A172 (cell line): ENCODE results near the gene COL25A1. TPM values are rescaled to one million over a fixed set of nuclear protein-coding genes. Genes with fewer than 3 reads are reported as not detected.
"Not testable (repeated sequence)": the region's sequence is repeated elsewhere in the genome, so short reads cannot be mapped to it uniquely, and the experiment has no call there.

Experiments used
- DNase-seq: peaks from one replicate; pipeline ENCODE4 v3.0.0-alpha.2; 2015; ENCODE audit warnings: low spot score
- total RNA-seq: library from RNA; depleted of rRNA; stranded (reverse); fragments of >200 nt; shearing (Covaris generic); gene quantifications from 2 replicates; pipeline ENCODE4 v1.2.3, GENCODE V29; 2014

COL25A1 gene
- total RNA-seq, 1 experiment from 2014 or later, result not detected

DNA sequence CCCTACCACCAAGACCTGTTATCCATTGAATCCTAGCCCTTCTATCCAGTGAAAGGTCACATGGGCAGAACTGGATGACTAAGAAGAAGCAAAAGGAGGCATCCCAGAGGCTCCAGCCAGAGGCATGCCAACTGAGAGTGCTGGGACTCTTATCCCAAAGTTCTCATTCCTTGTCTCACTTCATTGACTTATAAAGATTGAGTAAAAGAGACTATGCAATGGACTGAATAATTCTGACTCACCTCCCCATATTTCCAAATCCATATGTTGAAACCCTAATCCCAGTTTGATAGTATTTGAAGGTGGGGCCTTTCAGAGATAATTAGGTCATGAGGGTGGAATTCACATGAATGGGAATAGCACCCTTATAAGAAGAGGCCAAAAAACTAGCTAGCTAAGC is 131.4 kb downstream of the COL25A1 start:
- no peak for DNase-seq

DNA sequence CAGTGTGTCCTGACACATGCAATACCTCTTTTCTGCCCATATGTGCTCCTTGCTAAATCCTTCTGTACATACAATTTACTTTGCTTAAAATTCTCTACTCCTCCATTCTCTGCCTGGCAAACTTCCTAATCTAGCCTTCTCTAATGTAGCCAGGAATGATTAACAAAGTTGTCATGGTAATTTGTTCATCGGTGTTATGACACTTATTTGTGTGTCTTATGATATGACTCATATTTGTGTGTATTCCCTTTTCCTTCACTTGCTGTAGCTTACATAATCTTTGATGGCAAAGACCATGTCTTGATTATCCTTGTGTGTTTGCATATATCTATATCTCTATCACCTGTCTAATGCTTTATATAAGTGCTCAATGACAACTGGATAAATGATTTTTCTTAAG is 133.3 kb downstream of the COL25A1 start:
- DNase-seq, result no peak

DNA sequence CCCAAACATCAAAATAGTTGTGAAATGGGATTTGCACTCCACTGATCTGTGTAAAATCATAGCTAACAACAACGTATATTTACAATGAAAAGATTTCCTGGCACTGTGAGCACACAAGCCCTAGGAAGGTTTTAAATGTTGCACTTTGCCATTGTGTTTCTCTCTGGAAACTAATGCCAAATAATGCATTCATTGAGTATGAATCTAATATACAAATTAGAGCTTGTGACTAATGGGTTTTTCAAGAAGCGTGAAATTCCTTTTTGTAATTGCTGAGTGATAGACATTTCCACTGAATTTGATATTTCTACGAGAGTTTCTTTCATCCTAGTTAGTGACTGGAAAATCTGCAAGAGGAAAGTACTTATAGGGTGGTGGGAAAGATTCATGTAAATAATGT is 135.9 kb downstream of the COL25A1 start:
- DNase-seq, result no peak

DNA sequence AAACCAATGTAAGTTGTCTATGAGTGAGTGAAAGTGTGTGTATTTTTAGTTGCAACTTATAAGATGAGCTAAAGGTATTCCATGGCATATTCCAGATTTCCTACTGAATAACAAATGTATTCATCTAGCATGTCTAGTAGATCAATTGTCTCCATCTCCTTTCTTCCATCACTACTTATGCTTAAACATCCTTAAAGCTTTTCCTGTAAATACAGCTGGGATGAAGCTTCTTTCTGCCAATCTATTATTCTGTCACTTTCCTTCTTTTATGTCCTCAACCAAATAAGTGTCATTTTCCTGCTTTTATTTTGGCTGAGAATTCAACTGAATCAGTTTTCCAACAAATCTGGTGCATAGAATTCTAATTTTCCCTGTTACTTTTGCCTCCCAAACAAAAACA is 136.3 kb downstream of the COL25A1 start:
- no peak for DNase-seq

DNA sequence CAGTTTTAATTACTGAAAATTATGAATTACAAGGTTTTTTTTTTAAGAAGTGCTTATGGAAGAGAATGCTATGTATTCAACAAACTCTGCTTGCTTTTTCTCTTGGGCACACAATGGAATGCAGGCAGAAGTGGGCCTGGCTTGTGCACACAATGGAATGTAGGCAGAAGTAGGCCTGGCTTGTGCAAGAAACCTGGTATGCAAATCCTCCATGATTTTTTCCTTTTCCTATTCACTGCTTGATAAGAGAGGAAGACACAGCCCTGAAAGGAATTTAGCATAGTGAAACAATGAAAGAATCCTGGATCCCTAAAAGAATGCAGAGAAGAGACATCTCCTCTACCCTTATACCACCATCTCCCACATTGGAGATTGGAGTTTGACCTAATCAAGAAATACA is 138.4 kb downstream of the COL25A1 start:
- DNase-seq, result no peak

DNA sequence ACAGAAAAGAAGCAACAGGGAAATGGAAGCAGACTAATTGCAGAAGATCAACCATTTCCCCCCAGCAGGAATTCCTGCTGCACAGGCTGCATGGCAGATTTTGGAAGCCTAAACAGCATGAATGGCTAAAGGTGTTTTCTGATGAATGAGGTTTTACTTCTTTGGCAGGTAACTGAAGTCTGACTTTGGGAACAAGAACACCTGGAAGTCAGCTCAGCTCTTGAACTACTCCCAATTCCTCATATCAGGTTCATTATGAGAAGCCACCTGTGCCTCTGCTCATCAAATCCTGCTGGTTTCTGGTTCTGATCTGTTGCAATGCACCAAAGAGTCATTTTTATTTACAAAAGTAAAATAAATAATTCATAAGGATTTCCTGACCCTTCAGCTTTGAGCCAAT is 139.0 kb downstream of the COL25A1 start:
- DNase-seq, result no peak

DNA sequence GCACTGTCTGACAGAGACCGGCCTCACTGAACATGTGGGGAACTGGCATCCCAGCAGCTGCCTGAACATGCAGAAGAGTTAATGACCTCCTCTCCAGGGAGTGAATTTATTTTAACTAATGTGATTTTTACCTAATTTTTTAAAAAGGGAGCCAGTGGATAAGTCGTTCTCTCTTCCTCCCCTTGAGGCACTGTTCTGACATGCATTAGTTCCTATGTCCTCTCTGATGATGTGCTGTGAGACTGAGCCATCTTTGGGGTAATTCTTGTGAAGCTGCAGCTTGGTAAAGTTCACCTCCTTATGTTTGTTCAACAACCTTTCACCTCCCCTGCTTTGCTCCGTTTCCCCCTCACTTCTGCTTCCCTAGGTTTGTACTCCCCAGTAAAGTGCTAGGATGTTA is 139.7 kb downstream of the COL25A1 start:
- no peak for DNase-seq

DNA sequence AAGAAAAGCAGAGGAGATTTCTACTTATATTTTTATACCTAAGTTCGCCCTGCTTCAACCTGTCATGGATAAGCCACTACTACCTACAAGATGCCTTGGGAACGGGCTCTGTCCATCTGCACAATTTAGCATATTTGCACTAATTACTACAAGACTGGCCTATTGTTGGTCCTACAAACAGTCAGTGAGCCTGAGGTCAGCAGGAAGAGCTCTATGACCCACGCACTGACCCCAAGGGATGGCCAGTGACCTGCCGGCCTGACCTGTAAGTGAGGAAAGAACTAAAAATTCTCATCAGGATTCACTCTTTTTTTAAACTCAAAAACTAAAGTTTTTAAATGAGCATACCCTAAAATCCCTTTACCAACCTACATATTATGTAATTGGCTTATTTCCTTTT is 142.0 kb downstream of the COL25A1 start:
- no peak for DNase-seq

DNA sequence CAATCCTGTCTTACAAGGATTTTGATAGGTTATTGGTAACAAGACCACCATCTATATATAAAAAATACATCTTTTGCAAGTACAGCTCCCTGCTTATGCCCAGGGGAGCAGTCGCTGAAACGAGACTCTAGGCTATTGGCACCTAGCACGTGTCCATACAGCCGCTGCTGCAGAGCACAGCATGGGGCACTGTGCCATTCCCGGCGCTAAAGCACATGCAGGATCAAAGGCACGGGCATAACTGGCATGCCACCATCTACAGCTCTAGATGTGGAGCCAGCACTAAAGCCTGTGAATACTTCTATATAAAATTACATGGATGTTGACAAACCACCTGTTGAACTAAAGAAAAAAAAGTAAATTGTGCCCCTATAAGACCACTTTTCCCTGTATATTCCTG is 144.8 kb downstream of the COL25A1 start:
- no peak for DNase-seq

DNA sequence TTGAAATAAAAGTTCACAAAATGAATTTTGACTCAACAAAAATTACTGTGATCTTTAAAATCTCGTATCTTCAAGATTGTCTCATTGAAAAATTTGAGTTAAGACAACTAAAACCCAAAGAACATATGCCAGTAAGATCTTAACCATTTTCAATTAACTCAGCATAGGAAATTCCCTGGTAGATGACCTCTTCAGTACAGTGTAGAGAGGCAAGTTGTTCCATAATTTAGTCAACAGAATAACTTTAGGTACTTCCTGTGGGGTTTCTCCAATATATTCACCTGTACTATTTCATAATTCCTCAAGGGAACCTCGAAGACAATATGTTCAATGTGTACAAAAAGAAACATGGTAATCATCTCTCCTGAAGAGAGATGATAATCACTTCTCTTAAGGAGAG is 145.3 kb downstream of the COL25A1 start:
- no peak for DNase-seq

DNA sequence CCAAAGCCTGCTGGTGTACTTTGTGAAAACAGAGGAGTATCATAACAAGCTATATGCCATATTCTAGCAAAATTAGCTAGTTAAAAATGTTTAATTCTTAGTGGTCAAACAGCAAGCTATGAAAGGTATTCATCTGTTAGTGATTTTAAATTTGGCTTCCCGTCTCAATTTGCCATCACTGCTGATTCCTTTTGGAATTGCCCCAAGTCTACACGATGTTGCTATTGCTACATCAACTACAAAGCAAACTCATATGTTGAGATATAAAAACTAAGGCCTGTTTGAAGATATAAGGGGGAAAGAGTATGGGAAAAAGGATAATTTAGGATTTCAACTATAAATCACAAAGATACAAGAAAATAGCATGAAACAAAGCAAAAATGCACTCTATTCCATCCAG is 146.1 kb downstream of the COL25A1 start:
- DNase-seq, result no peak

DNA sequence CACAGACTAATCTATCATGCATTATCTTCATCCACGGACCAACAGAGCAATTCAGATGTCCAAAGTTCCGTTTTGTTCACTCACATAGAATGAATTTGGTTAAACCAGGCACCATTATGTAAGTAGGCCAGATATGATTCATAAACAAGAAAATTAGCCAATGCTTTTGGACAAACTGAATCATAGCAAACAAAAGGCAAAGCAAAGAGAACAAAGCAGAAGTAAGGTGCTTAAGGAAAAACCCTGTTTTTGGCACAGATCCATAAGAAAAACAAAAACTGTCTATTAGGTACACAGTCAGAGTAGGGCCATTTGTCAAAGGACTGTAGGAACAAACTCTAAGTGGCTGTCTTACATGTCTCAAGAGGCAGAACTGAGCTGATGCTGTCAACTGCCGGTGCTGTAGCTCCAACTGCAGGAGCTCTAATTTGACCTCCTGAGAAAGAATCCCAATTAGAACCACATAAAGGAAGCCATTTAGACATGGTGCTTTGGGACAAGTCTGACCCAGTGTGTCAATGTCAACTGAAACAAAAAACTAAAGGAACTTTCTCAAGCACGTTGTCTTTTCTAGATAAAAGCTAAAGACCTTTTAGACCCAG is 146.7 kb downstream of the COL25A1 start:
- DNase-seq, result no peak

DNA sequence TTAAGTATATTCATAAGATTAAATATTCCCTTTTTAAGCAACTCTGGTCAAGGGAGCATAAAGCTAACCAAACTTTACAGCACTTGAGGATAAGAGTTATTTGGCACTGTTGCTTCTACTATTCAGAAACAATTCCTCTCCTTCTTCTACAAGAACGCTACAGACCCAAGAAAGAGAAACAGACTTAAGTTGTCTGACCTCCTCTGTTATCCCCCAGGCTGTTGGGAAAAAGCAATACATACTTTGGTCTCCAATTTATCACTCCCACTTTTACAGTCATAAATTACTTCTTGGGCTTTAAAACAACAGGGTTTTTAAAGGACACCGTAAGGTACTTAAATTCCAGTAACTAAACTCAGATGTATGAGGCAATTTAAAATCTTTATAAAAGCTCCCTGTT is 147.4 kb downstream of the COL25A1 start:
- DNase-seq, result no peak

DNA sequence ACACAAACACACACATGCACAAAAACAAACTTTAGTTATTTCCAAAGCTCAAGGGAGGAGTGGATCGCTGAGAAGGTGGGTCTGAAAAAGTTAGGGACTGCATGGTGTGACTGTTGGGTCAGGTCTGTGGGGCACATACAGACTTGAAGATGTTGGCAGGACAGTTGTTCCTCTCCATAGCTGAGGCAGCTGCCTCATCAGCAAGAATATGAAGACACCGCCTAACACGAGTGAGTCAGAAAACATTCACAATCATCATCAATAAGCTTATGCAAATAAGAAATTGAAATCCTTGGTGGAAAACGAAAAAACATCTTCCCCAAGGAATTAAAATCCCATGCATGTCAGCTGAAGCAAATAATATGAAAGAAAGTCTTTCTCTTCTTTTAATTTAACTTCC is 148.0 kb downstream of the COL25A1 start:
- DNase-seq, result no peak

DNA sequence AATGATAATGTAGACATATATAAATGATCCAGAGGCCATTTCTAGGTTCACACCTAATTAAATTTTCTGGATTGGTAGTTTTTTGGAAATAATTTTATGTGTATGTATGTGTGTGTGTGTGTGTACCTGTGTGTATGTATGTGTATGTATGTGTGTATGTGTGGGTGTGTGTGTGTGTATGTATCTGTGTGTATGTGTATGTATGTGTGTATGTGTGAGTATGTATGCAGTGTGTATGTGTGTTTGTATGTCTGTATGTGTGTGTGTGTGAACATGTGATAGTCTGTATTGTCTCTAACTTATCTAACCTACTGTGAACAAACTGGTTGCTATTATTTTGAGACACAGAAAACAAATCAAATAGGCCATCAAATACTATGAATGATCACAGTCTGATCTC is 152.6 kb downstream of the COL25A1 start:
- no peak for DNase-seq

DNA sequence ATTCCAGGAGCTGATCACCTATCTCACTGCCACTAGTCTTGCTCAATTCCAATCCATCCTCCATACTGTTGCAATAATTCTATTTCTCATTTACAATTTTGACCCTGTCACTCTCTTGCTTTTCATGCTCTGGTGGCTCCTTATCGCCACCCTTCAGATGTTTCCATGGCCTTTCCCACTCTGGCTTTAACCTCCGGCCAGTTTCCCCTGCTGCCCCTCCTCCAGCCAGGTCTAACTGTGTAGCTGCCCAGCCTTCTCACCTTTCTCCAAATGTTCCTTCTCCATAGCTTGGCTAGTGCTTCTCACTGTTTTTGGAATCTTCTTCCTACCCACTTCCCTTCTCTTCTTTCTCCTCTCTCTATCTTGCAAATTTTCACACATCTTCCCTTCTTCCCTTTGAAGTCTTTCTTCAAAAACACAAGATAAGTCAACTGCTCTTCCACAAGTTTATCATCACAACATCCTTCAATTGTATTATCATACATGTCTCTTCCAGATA is 153.8 kb downstream of the COL25A1 start:
- DNase-seq, result no peak

DNA sequence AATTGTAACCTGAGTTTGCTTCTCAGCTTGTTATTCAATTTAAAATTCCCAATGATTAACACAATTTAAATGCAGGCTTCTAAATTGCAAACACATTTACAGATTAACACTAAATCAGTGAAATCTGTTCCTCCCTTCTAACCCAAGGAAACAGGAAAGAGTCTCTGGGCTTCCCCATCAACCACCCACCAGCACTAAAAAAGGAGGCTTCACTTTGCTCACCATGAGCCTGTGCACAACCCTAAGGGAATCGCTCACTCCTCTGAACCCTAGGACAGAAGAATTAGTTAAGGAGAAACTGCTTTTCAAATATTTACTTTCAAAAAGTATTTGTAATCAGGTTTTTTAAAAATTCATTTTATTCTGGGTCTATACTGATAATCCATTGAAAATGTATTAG is 155.3 kb downstream of the COL25A1 start:
- no peak for DNase-seq

DNA sequence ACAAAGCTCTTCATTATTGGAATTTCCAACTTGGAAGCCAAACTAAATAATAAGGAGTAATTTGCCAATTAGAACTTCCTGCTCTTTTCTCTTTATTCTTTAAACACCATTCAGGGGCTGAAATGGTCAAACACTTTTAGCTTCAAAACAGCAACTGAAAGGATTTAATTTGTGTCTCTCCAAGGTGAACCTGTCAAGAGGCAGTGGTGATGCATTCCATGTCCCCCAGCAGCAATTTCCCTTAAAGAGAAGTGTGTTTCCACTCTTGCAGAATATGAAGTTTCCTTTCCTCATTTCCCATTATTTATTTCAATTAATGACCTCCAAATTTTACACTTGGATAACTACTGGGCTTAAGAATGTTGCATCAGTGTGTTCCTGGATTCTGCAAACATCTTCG is 156.0 kb downstream of the COL25A1 start:
- no peak for DNase-seq

DNA sequence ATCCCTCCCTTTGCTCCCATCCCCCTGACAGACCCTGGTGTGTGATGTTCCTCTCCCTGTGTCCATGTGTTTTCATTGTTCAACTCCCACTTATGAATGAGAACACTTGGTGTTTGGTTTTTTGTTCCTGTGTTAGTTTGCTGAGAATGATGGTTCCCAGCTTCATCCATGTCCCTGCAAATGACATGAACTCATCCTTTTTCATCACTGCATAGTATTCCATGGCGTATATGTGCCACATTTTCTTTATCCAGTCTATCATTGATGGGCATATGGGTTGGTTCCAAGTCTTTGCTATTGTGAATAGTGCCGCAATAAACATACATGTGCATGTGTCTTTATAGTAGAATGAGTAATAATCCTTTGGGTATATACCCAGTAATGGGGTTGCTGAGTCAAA is 164.3 kb downstream of the COL25A1 start:
- not testable (repeated sequence) for DNase-seq

DNA sequence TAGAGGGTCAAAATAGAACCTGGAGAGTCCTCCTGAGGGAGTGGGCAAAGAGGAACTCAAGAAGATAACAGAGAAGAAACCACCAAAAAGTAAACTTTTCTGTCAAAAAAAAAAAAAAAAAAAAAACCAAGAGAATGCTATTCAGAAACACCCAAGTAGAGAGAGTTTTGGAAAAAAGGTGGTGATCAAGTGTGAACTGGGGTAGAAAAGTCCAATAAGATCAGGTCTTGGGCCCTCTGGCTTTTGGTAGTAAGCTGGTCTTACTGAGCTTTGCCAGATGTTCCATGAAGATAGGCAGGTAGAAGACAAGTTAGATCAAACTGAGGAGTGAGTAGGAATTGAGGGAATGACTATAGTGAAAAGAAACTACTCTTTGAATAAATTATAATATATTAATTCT is 167.5 kb downstream of the COL25A1 start:
- DNase-seq, result no peak

DNA sequence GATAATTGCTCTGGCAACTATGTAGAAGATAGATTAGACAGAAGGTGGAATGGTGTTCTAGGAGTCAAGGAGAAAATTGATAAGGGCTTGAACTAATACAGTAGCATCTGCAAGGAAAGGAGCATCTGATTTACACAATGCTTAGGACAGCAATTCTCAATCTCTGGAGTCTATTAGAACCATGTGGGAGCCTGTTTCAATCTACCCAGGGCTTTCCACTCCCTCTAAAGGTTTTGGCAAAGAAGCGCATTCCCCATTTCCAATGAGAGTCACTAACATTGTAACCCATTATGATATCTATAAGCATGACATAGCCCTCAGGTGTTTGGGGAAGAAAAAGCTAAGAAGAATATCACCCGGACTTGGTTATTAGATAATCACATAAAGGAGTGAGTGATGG is 168.2 kb downstream of the COL25A1 start:
- DNase-seq, result no peak

DNA sequence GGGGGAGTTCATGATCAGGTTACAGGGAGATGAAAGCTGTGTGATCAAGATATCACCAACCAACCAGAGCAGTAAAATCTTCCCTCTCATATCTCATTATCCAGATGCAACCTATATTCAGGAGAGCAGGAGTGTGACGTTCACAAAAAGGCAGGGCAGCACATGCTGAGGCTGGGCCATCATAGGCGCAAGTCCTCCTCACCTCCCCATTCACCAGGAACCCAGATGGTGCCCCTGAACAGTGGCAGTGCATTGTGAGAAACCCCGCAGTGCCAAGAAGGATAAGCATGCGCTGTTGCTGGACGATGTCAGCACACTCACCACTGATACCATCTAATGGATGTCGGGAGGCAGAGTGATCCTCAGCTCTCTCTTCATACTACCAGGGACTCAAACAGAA is 170.9 kb downstream of the COL25A1 start:
- DNase-seq, result no peak

DNA sequence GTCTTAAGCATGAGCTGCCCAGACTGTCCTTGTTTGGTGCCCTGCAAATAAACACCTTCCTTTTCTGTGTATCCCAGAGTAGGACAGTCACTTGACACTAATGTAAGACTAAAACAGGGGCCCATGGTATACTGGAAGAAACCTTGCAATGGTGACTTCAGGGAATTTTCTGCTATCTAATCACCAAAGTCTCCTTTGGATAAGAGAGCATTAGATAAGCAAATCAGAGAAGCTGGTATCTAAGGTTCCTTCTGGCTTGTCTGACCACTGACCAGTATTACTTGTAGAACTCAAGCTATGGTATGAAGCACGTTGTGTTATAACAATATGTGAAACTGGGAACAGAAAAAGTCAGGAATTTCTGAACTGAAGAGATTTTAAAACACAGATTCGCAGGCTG is 173.9 kb downstream of the COL25A1 start:
- no peak for DNase-seq

DNA sequence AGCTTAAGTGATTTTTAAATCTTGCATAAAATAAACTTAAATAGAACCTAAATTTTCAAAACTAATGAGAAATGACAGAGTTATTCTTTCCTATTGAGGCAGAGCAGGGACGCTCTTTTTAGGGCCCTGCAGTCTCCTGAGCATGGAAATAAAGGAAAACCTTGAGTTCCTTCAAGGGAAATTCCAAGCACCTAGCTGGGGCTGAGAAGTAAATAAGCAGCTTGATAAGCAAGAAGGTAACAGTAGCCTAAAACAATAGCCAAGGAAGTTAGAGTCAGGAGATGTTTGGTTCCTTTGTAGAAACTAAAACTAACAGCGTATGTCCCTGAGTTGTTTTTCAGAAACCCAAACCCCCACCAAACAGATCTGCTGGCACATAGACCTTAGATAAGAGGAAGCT is 174.6 kb downstream of the COL25A1 start:
- DNase-seq, result no peak

DNA sequence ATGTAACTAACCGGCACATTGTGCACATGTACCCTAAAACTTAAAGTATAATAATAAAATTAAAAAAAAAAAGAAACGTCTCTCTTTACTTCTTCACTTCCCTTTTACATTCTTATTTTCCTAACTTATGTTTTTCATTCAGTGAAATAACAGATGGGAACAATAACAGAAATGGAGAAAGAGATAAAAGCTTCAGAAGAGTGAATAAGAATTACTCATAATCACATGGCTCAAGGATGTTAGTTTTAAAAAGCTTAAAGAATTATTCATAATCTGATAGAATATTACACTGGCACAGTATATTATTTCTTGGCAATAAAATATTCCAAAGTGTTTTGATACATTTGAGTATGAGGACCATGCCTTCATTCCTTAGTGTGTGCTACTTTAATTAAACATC is 175.6 kb downstream of the COL25A1 start:
- DNase-seq, result no peak
